Peyer's patch (tissue), 4 donors: ENCODE measurements around the gene STH. TPM values are rescaled to one million over a fixed set of nuclear protein-coding genes. Genes with fewer than 3 reads are reported as not detected.

Experiments used
- DNase-seq, 3 donors: peaks; one replicate each; pipeline ENCODE4 v3.0.0-alpha.2; 2017 to 2019
- H3K27ac ChIP-seq, 4 donors: fragments of 200-600 bp; sonication (generic); one replicate each; pipeline ENCODE4 v1.5.1; 2016 to 2019
- H3K27me3 ChIP-seq, 2 donors: fragments of 200-600 bp; sonication (generic); one replicate each; pipeline ENCODE4 v1.5.1; 2019
- H3K36me3 ChIP-seq, 3 donors: fragments of 200-600 bp; sonication (generic); one replicate each; pipeline ENCODE4 v1.5.1; 2016 to 2019
- H3K4me1 ChIP-seq, 4 donors: fragments of 200-600 bp; sonication (generic); one replicate each; pipeline ENCODE4 v1.5.1; 2016 to 2019
- H3K4me3 ChIP-seq, 4 donors: fragments of 200-600 bp; sonication (generic); 1 replicate in 3 of 4; 2 replicates in 1 of 4; pipeline ENCODE4 v1.5.1; 2016 to 2019; ENCODE audit warnings: mild to moderate bottlenecking in 1 of 4
- H3K9me3 ChIP-seq, 4 donors: fragments of 200-600 bp; sonication (generic); one replicate each; pipeline ENCODE4 v1.5.1; 2016 to 2019; ENCODE audit warnings: mild to moderate bottlenecking in 1 of 4
- POLR2A ChIP-seq, 2 donors: fragments of 450-650 bp; IDR thresholded peaks; one replicate each; pipeline ENCODE4 v1.5.1; 2017; ENCODE audit warnings: antibody characterized with exemption in 2 of 2, mild to moderate bottlenecking in 2 of 2, moderate library complexity in 2 of 2
- total RNA-seq, 4 donors: library from RNA; depleted of rRNA; stranded (reverse); fragments of >200 nt; gene quantifications; one replicate each; pipeline ENCODE4 v1.1.0, GENCODE V29; 2016
- TF ChIP-seq, protein P1 (sequence below), 6 experiments: fragments of 450-650 bp in 4 of 6; fragments of 200-600 bp in 2 of 6; sonication (generic) in 1 of 6; IDR thresholded peaks; one replicate each; pipeline ENCODE4 v1.5.1; 2017 to 2019; ENCODE audit warnings: antibody characterized with exemption in 6 of 6, mild to moderate bottlenecking in 3 of 6, moderate library complexity in 1 of 6

The STH gene
- total RNA-seq, 4 donors from 2014 or later: not detected

DNA sequence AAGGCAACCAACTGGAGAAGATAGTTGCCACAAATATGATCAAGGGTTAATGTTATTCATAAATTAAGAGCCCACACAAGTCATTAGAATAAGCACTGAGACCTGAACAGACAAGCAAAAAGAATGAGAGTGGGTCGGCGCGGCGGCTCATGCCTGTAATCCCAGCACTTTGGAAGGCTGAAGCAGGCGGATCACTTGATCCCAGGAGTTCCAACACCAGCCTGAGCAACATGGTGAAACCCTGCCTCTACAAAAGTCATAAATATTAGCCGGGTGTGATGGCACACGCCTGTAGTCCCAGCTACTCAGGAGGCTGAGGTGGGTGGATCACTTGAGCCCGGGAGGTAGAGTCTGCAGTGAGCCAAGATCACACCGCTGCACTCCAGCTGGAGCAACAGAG, 40.7 kb upstream of the STH start:
- no peaks in the 10 kb centered on the region for H3K36me3 ChIP-seq
- no peaks in the 10 kb centered on the region for H3K4me1 ChIP-seq
- no peaks in the 10 kb centered on the region for H3K9me3 ChIP-seq
- no peak overlapping the region for H3K4me3 ChIP-seq
- TF ChIP-seq POLR2A (IDR thresholded peaks at IDR 0.05): no peak
- TF ChIP-seq, protein P1, sequence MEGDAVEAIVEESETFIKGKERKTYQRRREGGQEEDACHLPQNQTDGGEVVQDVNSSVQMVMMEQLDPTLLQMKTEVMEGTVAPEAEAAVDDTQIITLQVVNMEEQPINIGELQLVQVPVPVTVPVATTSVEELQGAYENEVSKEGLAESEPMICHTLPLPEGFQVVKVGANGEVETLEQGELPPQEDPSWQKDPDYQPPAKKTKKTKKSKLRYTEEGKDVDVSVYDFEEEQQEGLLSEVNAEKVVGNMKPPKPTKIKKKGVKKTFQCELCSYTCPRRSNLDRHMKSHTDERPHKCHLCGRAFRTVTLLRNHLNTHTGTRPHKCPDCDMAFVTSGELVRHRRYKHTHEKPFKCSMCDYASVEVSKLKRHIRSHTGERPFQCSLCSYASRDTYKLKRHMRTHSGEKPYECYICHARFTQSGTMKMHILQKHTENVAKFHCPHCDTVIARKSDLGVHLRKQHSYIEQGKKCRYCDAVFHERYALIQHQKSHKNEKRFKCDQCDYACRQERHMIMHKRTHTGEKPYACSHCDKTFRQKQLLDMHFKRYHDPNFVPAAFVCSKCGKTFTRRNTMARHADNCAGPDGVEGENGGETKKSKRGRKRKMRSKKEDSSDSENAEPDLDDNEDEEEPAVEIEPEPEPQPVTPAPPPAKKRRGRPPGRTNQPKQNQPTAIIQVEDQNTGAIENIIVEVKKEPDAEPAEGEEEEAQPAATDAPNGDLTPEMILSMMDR (IDR thresholded peaks at IDR 0.05): no peak
- H3K27ac ChIP-seq: no peak overlapping the region
- H3K27me3 ChIP-seq: no peaks in the 10 kb centered on the region
- DNase-seq: no peak

DNA sequence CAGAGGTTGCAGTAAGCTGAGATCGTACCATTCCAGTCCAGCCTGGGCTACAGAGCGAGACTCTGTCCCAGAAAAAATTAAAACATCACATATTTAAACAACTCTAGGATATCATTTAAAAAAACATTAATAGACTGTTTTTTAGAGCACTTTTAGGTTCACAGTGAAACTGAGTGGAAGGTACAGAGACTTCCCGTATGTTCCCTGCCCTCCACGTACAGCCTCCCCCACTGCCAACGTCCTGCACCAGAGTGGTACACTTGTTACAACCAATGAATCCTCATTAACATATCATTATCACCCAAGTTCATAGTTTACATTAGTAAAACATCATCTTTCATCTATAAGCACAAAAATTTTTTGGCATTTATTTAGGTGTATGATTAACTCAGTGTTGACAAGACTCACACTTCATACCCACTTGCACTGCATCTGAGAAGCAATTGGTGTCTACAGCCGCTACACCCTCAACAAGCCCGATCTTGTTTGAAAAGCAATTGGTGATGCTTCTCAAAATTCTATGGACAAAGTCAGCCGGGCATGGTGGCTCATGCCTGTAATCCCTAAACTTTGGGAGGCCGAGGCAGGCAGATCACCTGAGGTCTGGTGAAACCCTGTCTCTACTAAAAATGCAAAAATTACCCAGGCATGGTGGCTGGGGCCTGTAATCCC, 39.9 kb upstream of the STH start:
- H3K9me3 ChIP-seq: no peaks in the 10 kb centered on the region
- no peak overlapping the region for H3K4me3 ChIP-seq
- TF ChIP-seq, protein P1 (IDR thresholded peaks at IDR 0.05): no peak
- no peak for TF ChIP-seq POLR2A (IDR thresholded peaks at IDR 0.05)
- no peak overlapping the region for H3K27ac ChIP-seq
- no peaks in the 10 kb centered on the region for H3K36me3 ChIP-seq
- no peaks in the 10 kb centered on the region for H3K4me1 ChIP-seq
- no peaks in the 10 kb centered on the region for H3K27me3 ChIP-seq
- DNase-seq: no peak

DNA sequence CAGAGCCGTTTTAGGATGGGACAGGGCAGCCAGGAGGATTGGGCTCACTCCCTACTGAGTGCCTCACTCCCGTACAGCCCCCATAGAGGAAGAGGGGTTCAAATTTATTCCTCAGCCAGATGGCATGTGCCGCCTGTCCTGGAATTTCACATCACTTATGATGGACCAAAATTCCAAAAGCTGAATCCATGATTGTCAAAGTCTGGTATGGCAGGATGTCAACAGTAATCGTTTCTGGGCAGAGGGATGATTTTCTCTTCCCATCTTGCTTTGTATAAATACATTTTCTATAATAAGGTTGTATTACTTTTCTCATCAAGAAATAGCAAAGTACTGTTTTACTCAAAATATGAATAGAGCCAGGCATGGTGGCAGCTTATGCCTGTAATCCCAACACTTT, 38.7 kb upstream of the STH start:
- DNase-seq: no peak
- no peaks in the 10 kb centered on the region for H3K4me1 ChIP-seq
- no peak overlapping the region for H3K4me3 ChIP-seq
- H3K9me3 ChIP-seq: no peaks in the 10 kb centered on the region
- no peaks in the 10 kb centered on the region for H3K36me3 ChIP-seq
- no peak for TF ChIP-seq POLR2A (IDR thresholded peaks at IDR 0.05)
- TF ChIP-seq, protein P1 (IDR thresholded peaks at IDR 0.05): no peak
- H3K27me3 ChIP-seq: no peaks in the 10 kb centered on the region
- no peak overlapping the region for H3K27ac ChIP-seq

DNA sequence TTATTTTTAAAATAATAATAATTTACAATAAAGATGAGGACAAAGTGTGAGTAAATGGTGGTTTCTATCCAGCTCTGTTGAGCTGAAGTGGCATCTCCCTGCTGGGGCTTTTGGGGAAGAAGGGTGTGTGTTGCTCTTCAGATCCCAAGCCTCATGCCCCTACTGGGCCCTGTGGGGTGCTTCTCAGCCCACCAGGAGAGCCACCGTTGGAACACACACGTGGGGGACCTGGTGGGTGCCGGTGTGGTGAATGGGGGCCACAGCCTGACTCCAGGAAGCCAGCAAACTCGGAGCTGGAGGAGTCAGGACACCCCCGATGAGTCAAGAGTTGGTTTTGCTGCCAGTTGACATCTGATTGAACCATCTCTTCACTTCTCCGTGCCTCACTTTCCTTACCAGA, 37.8 kb upstream of the STH start:
- no peaks in the 10 kb centered on the region for H3K4me1 ChIP-seq
- no peak for DNase-seq
- no peaks in the 10 kb centered on the region for H3K36me3 ChIP-seq
- no peak overlapping the region for H3K27ac ChIP-seq
- no peaks in the 10 kb centered on the region for H3K9me3 ChIP-seq
- no peak overlapping the region for H3K4me3 ChIP-seq
- no peaks in the 10 kb centered on the region for H3K27me3 ChIP-seq
- TF ChIP-seq, protein P1 (IDR thresholded peaks at IDR 0.05): no peak
- TF ChIP-seq POLR2A (IDR thresholded peaks at IDR 0.05): no peak

DNA sequence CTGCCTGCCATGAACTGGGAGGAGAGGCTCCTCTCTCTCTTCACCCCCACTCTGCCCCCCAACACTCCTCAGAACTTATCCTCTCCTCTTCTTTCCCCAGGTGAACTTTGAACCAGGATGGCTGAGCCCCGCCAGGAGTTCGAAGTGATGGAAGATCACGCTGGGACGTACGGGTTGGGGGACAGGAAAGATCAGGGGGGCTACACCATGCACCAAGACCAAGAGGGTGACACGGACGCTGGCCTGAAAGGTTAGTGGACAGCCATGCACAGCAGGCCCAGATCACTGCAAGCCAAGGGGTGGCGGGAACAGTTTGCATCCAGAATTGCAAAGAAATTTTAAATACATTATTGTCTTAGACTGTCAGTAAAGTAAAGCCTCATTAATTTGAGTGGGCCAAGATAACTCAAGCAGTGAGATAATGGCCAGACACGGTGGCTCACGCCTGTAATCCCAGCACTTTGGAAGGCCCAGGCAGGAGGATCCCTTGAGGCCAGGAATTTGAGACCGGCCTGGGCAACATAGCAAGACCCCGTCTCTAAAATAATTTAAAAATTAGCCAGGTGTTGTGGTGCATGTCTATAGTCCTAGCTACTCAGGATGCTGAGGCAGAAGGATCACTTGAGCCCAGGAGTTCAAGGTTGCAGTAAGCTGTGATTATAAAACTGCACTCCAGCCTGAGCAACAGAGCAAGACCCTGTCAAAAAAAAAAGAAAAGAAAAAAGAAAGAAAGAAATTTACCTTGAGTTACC, 36.7 kb upstream of the STH start:
- Histone ChIP-seq H3K4me1 (no peaks in the 10 kb centered on the region), H3K27me3 (no peaks in the 10 kb centered on the region), H3K36me3 (no peaks in the 10 kb centered on the region), H3K27ac (no peak overlapping the region), H3K9me3 (no peaks in the 10 kb centered on the region), H3K4me3 (no peak overlapping the region)
- DNase-seq: no peak
- TF ChIP-seq POLR2A (IDR thresholded peaks at IDR 0.05): no peak
- TF ChIP-seq, protein P1 (IDR thresholded peaks at IDR 0.05): no peak
